GM23248 (cell line): ENCODE results near the gene DHX40.

Experiments
- EZH2 ChIP-seq: fragments of 200-600 bp; sonication (generic); IDR thresholded peaks from 2 replicates; pipeline ENCODE4 v1.6.1; 2018; ENCODE audit warnings: antibody characterized with exemption, mild to moderate bottlenecking; ENCODE audit not compliant: insufficient read depth, poor library complexity, severe bottlenecking
- EZH2phosphoT487 ChIP-seq: fragments of 200-600 bp; sonication (generic); IDR thresholded peaks from 2 replicates; pipeline ENCODE4 v1.6.1; 2018; ENCODE audit warnings: antibody characterized with exemption, moderate library complexity, mild to moderate bottlenecking, low read depth; ENCODE audit not compliant: insufficient read depth

- TF ChIP-seq EZH2 (no peak), EZH2phosphoT487 (no peak)
Observed at GRCh38 chr17:59633658-59634359, 68.4 kb downstream of the DHX40 start.
